Measurements from ENCODE around the gene MTG2. TPM values are rescaled to one million over a fixed set of nuclear protein-coding genes. Genes with fewer than 3 reads are reported as not detected.

The MTG2 gene
- total and polyA plus RNA-seq, 4 donors, result 13.0 to 28.0 (median 24.4) TPM

DNA sequence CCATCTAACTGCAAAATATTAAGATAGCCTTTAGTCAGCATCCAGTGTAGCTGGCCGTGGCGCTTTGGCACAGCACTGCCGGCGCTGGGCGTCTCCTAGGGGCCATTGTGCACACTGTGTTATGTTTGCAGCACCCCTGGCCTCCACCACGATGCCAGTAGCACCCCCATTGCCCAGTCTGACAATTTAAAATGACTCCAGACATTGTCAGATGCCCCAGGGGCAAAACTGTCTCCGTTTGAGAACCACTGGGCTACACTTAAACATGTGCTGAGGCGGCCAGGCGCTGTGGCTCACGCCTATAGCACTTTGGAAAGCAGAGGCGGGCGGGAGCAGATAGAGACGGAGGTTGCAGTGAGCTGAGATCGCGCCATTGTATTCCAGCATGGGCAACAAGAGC, 6.0 kb upstream of the MTG2 start:
- WGBS, result 85% methylated on average over 15 of the region's 15 CpGs
- no peaks in the 10 kb centered on the region for H3K27me3 ChIP-seq (ENCODE audit: control insufficient read depth in 4 of 4, insufficient read depth in 4 of 4, low read length in 3 of 4)
- H3K9ac ChIP-seq (ENCODE audit: low read depth in 1 of 2, low read length in 2 of 2), result peak overlapping the region in 1 of 2 donors; percentile 75
- no peak for DNase-seq (ENCODE audit: low spot score)
- peak overlapping the region; percentile 97 to 98 for H3K27ac ChIP-seq (ENCODE audit: low read depth in 1 of 2, low read length in 2 of 2)
- H3K4me3 ChIP-seq (ENCODE audit: low read depth in 1 of 3, low read length in 3 of 3), result no peak overlapping the region
- TF ChIP-seq JUND (IDR thresholded peaks at IDR 0.05) (no peak), HNF4A (conservative IDR thresholded peaks at IDR 0.05) (no peak), TAF1 (conservative IDR thresholded peaks at IDR 0.05) (no peak), EGR1 (IDR thresholded peaks at IDR 0.05; ENCODE audit: low read depth in 2 of 2) (no peak)
- H3K4me1 ChIP-seq (ENCODE audit: control insufficient read depth in 4 of 4, insufficient read depth in 4 of 4, low read length in 3 of 4), result peaks cover 3 to 36% (median 9%) of the 10 kb centered on the region in 4 donors
- H3K9me3 ChIP-seq (ENCODE audit: control insufficient read depth in 4 of 4, low read length in 3 of 4), result no peaks in the 10 kb centered on the region
- peaks cover 0 to 19% (median 6%) of the 10 kb centered on the region in 4 donors for H3K36me3 ChIP-seq (ENCODE audit: control insufficient read depth in 4 of 4, insufficient read depth in 3 of 4, low read depth in 1 of 4, low read length in 3 of 4)

DNA sequence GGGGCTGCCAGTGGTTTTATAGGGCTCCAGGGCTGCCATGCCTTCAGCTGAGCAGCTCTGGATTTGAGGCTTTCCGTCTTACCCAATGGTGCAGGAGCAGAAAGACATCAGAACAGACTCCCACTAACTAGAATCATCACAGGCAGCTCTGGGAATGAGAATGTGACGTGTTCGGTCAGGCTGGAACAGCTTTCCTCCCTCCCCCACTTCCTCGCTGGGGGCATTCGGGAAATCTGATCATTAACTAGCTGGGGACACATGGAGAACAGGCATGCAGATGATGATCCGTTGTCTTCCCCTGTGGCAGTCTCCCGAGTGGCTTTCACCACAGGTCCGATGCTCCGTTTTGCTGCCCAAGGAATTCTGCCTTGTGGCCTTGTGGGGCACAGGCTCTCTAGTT, 5.5 kb upstream of the MTG2 start:
- no peak overlapping the region for H3K4me3 ChIP-seq (ENCODE audit: low read depth in 1 of 3, low read length in 3 of 3)
- no peaks in the 10 kb centered on the region for H3K9me3 ChIP-seq (ENCODE audit: control insufficient read depth in 4 of 4, low read length in 3 of 4)
- no peak for DNase-seq (ENCODE audit: low spot score)
- peak overlapping the region; percentile 97 to 98 for H3K27ac ChIP-seq (ENCODE audit: low read depth in 1 of 2, low read length in 2 of 2)
- H3K36me3 ChIP-seq (ENCODE audit: control insufficient read depth in 4 of 4, insufficient read depth in 3 of 4, low read depth in 1 of 4, low read length in 3 of 4), result peaks cover 0 to 19% (median 6%) of the 10 kb centered on the region in 4 donors
- TF ChIP-seq RXRA (IDR thresholded peaks at IDR 0.05) (peak; percentile 53 to 79), NR2F2 (IDR thresholded peaks at IDR 0.05) (no peak), HNF4A (conservative IDR thresholded peaks at IDR 0.05) (peak; percentile 45 to 68), YY1 (IDR thresholded peaks at IDR 0.05) (peak; percentile 84), FOXA1 (IDR thresholded peaks at IDR 0.05) (peak; percentile 56), SP1 (IDR thresholded peaks at IDR 0.05) (peak; percentile 66), RAD21 (IDR thresholded peaks at IDR 0.05) (peak; percentile 26 to 27), EGR1 (IDR thresholded peaks at IDR 0.05; ENCODE audit: low read depth in 2 of 2) (peak in 1 of 2 donors; percentile 36), TAF1 (conservative IDR thresholded peaks at IDR 0.05) (peak; percentile 68), GABPA (IDR thresholded peaks at IDR 0.05 in 1 of 2, conservative IDR thresholded peaks at IDR 0.05 in 1 of 2) (peak in 1 of 2 donors; percentile 68), JUND (IDR thresholded peaks at IDR 0.05) (peak in 1 of 2 donors; percentile 32), HNF4G (IDR thresholded peaks at IDR 0.05) (no peak), FOXA2 (IDR thresholded peaks at IDR 0.05) (no peak)
- TF ChIP-seq, protein P1, sequence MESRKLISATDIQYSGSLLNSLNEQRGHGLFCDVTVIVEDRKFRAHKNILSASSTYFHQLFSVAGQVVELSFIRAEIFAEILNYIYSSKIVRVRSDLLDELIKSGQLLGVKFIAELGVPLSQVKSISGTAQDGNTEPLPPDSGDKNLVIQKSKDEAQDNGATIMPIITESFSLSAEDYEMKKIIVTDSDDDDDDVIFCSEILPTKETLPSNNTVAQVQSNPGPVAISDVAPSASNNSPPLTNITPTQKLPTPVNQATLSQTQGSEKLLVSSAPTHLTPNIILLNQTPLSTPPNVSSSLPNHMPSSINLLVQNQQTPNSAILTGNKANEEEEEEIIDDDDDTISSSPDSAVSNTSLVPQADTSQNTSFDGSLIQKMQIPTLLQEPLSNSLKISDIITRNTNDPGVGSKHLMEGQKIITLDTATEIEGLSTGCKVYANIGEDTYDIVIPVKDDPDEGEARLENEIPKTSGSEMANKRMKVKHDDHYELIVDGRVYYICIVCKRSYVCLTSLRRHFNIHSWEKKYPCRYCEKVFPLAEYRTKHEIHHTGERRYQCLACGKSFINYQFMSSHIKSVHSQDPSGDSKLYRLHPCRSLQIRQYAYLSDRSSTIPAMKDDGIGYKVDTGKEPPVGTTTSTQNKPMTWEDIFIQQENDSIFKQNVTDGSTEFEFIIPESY (IDR thresholded peaks at IDR 0.05), result no peak
- TF ChIP-seq, protein P2, sequence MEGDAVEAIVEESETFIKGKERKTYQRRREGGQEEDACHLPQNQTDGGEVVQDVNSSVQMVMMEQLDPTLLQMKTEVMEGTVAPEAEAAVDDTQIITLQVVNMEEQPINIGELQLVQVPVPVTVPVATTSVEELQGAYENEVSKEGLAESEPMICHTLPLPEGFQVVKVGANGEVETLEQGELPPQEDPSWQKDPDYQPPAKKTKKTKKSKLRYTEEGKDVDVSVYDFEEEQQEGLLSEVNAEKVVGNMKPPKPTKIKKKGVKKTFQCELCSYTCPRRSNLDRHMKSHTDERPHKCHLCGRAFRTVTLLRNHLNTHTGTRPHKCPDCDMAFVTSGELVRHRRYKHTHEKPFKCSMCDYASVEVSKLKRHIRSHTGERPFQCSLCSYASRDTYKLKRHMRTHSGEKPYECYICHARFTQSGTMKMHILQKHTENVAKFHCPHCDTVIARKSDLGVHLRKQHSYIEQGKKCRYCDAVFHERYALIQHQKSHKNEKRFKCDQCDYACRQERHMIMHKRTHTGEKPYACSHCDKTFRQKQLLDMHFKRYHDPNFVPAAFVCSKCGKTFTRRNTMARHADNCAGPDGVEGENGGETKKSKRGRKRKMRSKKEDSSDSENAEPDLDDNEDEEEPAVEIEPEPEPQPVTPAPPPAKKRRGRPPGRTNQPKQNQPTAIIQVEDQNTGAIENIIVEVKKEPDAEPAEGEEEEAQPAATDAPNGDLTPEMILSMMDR (IDR thresholded peaks at IDR 0.05; ENCODE audit: low read depth, low read length, missing input control), result no peak
- TF ChIP-seq, protein P3, sequence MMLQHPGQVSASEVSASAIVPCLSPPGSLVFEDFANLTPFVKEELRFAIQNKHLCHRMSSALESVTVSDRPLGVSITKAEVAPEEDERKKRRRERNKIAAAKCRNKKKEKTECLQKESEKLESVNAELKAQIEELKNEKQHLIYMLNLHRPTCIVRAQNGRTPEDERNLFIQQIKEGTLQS (IDR thresholded peaks at IDR 0.05), result no peak
- TF ChIP-seq, protein P4, sequence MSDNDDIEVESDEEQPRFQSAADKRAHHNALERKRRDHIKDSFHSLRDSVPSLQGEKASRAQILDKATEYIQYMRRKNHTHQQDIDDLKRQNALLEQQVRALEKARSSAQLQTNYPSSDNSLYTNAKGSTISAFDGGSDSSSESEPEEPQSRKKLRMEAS (IDR thresholded peaks at IDR 0.05), result peak; percentile 75
- TF ChIP-seq, protein P5, sequence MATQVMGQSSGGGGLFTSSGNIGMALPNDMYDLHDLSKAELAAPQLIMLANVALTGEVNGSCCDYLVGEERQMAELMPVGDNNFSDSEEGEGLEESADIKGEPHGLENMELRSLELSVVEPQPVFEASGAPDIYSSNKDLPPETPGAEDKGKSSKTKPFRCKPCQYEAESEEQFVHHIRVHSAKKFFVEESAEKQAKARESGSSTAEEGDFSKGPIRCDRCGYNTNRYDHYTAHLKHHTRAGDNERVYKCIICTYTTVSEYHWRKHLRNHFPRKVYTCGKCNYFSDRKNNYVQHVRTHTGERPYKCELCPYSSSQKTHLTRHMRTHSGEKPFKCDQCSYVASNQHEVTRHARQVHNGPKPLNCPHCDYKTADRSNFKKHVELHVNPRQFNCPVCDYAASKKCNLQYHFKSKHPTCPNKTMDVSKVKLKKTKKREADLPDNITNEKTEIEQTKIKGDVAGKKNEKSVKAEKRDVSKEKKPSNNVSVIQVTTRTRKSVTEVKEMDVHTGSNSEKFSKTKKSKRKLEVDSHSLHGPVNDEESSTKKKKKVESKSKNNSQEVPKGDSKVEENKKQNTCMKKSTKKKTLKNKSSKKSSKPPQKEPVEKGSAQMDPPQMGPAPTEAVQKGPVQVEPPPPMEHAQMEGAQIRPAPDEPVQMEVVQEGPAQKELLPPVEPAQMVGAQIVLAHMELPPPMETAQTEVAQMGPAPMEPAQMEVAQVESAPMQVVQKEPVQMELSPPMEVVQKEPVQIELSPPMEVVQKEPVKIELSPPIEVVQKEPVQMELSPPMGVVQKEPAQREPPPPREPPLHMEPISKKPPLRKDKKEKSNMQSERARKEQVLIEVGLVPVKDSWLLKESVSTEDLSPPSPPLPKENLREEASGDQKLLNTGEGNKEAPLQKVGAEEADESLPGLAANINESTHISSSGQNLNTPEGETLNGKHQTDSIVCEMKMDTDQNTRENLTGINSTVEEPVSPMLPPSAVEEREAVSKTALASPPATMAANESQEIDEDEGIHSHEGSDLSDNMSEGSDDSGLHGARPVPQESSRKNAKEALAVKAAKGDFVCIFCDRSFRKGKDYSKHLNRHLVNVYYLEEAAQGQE (IDR thresholded peaks at IDR 0.05), result peak; percentile 87
- WGBS, result 40% methylated on average over 9 of the region's 9 CpGs
- peaks cover 3 to 37% (median 11%) of the 10 kb centered on the region in 4 donors for H3K4me1 ChIP-seq (ENCODE audit: control insufficient read depth in 4 of 4, insufficient read depth in 4 of 4, low read length in 3 of 4)
- H3K27me3 ChIP-seq (ENCODE audit: control insufficient read depth in 4 of 4, insufficient read depth in 4 of 4, low read length in 3 of 4), result no peaks in the 10 kb centered on the region
- peak overlapping the region in 1 of 2 donors; percentile 75 for H3K9ac ChIP-seq (ENCODE audit: low read depth in 1 of 2, low read length in 2 of 2)

All from liver (tissue), 9 donors.